HTR-8/SVneo (cell line): ENCODE measurements around the gene TFPT.

Experiments used
- DNase-seq: peaks from one replicate; pipeline ENCODE4 v3.0.0; 2011; ENCODE audit warnings: low spot score, mixed read lengths; ENCODE audit not compliant: insufficient read length
- FAIRE-seq: peaks from 2 replicates; lab custom pipeline; 2011; peaks lifted over from hg19 to GRCh38; lab: Jason Lieb, UNC

The TFPT gene

DNA sequence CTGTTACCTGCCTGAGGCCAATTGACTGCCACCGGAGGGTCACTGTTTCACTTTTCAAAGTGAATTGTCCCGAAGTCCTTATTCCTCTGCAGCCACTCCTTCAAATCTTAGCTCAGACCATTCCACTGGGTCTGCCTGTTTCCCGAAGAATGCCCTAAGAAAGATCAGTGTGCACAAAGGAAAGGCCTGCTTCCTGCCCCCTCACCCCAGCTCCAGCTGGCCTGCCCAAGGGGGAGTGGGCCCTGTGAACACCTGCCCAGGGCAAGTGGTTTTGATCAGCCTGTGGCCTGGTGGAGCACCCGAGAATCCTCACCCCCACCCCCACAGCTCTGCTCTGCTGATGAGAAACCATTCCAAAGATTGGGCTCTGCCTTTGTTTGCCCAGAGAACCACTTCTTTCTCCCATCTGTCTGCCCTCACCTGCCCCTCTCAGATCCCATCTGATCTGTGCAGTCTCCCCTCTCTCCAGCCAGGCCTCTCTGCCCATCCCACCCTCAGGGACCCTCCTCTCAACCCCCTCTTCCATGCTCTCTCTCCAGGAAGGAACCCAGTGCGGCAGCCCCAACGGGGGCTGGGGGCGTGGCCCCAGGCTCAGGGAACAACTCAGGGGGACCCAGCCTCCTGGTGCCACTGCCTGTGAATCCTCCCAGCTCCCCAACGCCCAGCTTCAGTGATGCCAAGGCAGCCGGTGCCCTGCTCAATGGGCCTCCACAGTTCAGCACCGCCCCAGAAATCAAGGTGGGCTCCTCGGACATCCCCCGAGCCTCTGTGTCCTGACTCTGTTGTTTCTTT is 33.8 kb upstream of the TFPT start:
- no peak for FAIRE-seq
- DNase-seq: no peak

DNA sequence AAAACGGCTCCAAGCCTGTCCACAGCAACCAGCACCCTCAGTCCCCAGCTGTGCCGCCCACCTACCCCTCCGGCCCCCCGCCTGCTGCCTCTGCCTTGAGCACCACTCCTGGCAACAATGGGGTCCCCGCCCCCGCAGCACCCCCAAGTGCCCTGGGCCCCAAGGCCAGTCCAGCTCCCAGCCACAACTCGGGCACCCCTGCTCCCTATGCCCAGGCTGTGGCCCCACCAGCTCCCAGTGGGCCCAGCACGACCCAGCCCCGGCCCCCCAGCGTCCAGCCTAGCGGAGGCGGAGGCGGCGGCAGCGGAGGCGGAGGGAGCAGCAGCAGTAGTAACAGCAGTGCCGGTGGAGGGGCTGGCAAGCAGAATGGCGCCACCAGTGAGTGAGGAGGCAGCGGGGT is 32.7 kb upstream of the TFPT start:
- DNase-seq: no peak
- FAIRE-seq: no peak

DNA sequence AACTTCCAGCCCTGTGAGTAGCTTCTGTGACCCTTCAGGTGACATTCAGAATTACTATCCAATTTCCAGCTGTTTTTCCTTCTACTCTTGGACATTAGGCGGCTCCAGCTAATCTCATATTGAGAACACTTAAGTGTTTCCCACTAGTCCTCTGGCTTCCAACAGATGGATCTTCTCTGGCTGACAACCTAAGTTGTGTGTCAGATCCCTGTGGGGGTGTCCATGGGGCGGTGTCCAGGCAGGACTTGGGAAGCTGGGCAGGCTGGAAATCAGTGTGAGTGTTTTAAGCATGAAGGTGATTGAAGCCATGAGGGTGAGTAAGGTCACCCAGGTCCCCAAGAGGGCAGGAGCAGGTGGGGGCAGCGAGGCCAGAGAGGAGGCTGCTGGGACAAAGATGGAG is 32.2 kb upstream of the TFPT start:
- FAIRE-seq: no peak
- DNase-seq: no peak

DNA sequence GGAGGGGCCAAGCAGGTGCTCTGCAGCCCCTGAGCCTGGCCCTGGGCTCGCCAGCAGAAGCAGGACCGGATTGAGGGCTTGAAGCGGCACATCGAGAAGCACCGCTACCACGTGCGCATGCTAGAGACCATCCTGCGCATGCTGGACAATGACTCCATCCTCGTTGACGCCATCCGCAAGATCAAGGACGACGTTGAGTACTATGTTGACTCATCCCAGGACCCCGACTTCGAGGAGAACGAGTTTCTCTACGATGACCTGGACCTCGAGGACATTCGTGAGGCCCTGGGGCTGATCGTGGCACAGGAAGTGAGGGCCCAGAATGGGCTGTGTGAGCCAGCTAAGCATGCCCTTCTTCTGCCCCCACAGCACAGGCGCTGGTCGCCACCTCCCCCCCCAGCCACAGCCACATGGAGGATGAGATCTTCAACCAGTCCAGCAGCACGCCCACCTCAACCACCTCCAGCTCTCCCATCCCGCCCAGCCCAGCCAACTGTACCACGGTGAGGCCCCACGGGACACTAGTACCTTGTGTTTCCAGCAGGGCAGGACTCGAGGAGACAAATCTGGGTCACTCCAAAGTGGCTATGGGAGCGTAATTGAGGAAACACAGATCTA is 30.2 kb upstream of the TFPT start:
- DNase-seq (no peak), FAIRE-seq (no peak)

DNA sequence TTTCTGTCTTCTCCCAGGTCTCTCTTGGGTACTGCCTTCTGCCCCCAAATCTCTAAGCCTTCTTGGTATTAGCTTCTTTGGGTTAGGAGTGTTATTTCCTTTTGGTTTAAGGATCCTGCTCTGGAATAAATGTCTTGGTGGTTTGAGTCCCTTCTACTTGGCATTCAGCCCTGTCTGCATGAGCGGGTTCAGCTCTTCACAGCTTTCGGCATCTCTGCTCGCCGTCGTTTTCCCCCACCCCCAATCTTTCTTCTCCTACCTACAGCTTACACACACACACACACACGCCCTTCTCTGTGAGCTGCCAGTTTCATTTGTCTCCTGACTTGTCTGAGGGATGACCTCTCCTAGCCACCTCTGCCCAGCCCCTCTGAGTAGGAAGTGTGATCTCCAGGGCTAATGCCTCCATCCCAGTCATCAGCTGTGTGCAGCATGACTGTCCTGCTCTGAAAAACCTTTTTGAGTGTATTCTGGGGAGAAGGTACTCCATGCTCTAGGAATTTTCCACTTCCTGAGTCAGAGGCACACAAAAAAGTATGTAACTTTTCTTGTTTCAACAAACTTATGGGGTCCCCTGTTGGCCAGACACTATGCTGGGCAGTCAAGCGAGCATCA is 26.8 kb upstream of the TFPT start:
- FAIRE-seq: no peak

DNA sequence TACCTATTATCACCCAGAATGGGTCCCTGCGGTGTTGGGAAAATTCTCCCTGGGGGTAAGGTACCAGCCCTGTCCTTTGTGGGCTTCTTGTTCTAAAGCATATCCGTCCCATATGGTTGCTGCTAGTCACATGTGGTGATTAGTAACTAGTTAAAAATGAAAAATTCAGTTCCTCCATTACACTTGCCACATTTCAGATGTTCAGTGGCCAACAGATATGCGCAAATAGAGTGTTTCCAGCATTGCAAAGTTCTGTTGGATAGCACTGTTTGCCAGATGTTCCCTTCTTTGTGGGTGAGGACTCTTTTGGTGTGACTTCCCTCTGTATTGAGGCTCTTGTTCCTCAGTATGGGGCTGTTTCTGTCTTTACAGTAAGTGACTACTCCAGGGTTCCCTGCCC is 25.9 kb upstream of the TFPT start:
- no peak for FAIRE-seq
- no peak for DNase-seq

More for the DNA sequence above, 26.8 kb upstream of the TFPT start:
- DNase-seq: no peak

DNA sequence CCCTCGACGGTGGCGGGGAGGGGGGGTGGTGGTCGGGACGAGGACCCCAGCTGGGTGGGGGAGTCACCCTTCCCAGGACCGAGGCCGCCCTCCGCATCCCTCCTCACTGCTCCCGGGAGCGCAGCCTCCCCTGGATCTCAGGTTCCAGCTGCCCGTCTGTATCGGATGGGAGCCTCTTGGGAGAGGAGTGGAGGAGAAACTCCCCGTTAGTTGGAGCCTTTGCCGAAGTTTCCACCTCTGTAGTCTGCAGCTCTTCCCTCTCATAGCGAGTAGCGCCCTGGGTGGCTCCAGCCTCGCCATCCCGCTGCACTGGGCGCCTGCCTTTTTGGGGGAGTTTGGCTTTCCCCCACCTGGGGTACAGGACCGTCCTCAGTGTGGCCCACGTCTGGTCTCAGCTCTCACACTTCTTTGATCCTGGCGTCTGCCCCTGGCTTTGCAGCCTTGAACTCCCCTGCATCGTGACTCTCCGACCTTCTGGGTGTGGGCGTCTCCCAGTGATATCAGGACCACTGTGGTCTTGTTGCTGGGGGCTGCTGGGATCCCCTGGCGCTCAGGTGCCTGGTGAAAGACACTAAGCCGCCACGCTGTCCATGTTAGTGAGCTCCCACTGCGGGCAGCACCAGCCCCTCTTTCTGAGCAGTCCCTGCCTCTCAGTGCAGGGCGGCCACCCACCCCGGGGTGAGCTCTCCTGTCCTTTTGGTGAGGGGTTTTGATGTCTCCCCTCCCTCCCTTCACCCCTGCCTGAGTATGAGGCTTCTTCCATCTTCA is 23.2 kb upstream of the TFPT start:
- FAIRE-seq (no peak), DNase-seq (no peak)

DNA sequence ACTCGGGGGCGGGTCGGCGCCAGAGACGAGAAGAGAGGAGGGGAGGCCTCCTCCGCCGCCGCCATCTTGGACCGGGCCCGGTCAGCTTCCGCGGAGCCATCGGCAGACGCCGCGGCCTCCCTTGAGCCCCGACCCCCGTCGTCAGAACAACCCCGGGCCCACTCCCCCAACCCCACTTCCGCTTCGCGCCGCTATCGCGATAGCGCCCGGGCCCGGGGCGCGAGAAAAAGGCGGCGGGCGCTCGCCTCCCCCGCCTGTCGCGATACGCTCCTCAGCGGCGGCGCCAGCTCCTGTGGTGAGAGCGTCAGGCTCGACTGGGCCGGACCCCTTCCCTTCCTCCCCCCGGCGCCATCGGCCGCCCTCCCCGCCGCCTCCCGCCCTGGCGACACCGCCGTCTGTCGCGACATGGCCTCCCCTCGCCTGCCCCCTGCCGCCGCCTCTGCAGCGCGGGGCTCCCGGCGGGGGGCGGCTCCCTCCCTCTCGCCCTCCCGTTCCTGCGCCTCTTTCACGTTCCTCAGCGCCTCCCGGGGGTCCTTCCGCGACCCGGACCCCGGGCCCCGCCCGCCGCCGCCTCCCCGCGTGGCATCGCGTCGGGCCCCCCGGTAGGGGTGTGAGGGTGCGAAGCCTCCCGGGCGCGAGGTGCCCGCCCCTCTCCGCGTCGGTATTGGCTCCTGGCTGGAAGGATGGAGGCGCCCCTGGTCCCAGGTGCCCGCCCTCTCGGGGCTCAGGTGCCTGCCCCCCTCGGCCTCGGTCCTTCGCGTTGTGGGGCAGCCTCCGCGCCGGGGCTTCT is 22.4 kb upstream of the TFPT start, which contains the start of gene CNOT3:
CNOT3 (plus strand) TSS at position 64 of the 790 bp plus-strand sequence. CDS start 5,217 bp downstream, outside the sequence.
- FAIRE-seq (no peak), DNase-seq (no peak)

DNA sequence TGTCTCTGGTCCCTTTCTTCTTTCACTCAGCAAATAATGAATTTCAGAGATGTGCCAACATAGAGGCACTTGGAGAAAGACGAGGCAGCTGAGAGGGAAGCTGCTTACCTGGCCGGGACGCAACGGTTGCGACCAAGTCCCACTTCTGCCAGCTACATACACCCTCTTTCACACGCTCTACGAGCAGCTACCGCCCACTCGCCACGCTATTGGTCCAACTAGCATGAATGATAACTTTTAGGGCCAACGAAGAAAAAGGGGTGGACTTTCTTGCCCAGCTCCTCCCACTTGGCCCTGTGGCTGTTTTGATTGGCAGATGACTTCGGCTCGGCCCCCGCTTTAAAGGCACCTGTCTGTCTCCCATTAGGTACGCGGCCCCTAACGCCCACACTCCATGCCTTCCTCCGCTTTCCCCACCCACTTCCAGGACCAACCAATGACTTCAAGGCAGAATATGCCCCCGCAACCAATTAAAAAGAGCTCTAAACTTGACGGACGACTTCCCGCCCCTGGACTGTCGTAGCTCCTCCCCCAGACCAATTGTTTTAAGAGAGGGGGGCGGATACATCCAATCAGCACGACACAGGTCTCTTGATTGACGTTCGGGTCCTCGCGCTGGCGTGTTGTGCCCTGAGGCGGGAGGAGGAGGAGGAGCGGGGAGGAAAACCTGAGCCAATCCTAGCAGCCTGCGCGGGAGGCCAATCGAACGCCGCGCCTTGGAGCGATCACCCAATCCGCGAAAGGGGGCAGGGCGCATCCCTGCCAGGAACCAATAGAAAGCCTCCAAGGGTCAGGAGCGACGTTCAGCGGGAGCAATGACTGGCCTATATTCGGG is 21.6 kb upstream of the TFPT start:
- peak; percentile 95 for FAIRE-seq
- DNase-seq: peak; percentile 99

DNA sequence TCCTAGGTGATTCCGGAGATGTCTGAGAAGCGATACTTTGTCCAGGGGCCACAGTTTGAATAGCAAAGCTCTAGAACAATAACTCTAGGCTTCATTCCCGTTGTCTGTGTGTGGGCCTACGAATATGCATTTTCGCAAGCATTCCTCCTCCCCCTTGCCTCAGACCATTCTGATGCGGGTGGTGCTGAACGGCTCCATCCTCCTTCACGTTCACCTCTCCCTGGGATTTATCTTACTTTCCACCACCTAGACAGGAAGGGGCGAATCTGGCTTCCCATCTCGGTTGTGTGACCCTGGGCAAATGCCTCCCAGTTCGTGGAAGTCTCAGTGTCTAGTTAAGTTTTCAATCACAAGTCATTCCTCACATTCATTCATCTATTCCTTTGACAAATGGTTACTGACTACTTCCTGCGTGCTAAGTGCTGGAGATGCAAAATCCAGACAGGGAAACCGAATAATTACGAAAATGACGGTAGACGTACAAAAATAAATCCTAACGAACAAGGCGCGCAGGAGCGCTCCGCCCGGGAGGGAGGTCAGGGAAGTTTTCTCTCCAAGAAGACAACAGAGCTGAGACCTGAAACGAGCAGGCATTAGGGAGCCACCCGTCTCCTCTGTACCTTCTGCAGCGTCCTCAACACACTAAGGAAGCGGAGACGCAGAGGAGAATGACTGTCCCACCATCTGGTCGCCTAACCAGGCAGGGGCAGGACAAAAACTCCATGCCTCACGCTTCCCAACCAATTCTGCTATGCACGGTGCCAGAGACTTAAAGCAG is 20.8 kb upstream of the TFPT start:
- peak; percentile 41 for DNase-seq
- no peak for FAIRE-seq

DNA sequence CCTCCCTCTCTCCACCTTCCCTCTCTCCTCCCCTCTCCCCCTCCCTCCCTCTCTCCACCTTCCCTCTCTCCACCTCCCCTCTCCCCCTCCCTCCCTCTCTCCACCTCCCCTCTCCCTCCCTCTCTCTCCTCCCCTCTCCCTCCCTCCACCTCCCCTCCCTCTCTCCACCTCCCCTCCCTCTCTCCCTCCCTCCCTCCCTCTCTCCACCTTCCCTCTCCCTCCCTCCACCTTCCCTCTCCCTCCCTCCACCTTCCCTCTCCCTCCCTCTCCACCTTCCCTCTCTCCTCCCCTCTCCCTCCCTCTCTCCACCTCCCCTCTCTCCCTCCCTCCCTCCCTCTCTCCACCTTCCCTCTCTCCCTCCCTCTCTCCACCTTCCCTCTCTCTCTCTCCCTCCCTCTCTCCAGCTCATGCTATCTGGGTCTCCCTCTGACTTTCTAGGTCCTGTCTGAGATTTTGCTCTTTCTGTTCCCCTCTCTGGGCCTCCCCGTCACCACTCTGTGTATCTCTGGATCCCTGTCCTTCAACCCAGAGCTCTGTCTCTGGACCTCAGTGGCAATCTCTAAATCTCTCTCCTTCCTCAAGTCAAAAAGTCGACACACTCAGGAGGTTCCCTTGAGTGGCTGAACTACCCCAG is 18.6 kb upstream of the TFPT start:
- FAIRE-seq (no peak), DNase-seq (no peak)

DNA sequence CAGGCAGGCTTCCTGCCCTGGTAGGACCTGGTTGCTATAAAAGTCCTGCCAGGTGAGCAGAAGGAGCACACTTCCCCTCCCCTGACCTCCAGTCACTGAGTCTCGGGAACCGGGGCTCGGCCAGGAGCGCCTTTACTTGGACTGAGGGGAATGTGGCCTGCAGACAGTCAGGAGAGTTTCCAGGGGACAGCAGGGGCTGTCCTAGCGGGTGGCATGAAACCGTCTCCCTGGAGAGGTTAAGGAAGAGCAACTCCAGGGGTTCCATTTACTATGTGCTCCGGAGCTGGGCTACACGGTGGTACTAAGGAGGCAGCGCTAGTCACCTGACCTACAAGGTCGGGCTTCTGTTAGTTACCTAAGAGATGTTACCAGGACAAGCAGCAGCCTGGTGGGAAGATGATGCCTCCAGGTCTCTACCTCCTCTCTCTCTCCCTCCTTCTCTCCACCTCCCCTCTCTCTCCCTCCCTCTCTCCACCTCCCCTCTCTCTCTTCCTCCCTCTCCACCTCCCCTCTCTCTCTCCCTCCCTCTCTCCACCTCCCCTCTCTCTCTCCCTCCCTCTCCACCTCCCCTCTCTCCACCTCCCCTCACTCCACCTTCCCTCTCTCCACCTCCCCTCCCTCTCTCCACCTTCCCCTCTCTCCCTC is 18.0 kb upstream of the TFPT start:
- DNase-seq: no peak

DNA sequence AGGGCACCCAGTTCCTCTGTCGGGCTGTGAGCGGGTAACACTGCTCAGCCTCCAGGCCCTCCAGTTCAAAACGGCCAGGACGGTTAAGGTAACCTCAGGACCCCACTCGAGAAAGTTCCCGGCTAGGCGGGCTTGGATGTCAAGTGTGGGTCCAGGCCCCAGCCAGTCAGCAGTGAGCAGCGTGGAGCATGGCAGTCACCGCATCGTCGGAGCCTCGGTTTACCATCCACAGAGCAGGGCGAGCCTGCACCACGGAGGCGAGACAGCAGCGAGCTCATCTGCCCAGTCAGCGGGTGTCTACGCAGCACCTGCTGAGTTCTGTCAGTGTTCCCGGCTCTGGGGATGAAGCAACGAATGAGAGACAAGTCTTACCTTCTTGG is 14.2 kb upstream of the TFPT start:
- DNase-seq (no peak), FAIRE-seq (no peak)

More for the DNA sequence above, 18.0 kb upstream of the TFPT start:
- no peak for FAIRE-seq

DNA sequence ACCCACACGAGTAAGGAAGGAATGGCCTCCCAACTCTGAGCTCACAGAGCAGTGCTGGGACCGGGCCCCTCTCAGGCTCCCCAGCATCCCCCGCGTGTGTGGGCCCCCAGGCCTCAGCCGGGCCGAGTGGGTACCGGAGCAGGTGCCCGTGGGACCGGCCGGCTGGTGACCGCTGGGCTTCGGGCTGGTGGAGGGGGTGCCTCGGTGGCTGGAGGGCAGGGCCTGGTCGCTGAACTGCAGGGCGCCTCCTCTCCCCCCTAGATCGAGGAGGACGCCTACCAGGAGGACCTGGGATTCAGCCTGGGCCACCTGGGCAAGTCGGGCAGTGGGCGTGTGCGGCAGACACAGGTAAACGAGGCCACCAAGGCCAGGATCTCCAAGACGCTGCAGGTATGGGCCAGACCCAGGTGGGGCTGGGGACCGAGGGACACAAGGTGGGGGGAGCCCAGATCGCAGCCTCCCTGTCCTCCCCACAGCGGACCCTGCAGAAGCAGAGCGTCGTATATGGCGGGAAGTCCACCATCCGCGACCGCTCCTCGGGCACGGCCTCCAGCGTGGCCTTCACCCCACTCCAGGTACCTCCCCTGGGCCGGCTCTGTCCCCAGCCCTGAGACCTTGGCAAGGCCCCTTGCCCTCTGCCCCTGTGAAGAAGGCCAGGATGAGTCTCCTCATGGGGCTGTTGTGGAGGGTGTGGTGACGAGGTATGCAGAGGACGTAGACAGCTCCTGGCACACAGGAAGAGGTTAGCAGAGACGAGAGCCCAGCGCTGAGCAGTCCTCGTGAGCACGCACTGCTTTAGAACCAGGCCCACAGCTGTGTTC is 13.5 kb upstream of the TFPT start:
- DNase-seq: no peak
- no peak for FAIRE-seq

DNA sequence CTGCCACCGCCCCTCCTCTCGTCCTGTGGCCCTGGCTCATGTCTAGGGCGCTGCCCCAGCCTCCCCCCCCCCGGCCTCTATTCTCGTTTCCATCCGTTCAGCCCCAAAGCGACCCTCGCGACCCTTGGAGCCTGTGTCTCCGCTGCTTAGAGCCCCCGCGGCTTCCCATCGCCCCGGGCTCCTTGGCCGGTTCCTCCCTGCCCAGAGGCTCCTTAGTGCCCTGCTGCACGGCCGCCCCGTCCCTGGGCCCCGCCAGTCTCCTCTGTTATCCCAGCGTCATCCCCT is 12.9 kb upstream of the TFPT start:
- FAIRE-seq (no peak), DNase-seq (no peak)

DNA sequence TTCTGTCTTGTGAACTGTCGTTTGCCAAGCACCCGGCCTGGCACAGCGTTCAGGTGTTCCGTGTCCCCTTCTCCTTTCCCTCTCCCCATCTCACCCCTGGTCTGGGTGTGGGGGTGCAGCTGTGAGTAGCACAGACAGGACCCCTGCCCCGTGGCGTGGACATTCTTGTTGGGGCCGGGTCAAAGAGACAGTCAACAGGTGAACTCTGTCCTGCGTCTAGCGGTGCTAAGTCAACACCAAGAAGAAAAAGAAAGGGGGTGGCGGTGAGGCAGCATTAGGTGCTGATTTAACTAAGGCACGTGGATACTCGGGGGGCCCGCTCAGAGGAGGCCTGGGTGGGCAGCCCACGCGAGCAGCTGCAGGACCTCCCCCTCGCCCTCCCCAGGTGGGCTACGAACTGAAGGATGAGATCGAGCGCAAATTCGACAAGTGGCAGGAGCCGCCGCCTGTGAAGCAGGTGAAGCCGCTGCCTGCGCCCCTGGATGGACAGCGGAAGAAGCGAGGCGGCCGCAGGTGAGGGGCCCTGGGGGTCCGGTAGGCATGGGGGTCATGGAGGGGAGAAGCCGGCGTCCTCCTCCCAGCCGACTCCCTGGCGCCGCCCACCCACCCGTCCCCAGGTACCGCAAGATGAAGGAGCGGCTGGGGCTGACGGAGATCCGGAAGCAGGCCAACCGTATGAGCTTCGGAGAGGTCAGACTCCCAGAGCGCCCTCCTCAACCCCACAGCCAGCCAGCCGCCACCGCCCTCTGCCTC is 12.4 kb upstream of the TFPT start:
- DNase-seq (no peak), FAIRE-seq (no peak)
